ENCODE data around the gene FOXA3. TPM values are rescaled to one million over a fixed set of nuclear protein-coding genes. Genes with fewer than 3 reads are reported as not detected.

The FOXA3 gene
- total and polyA plus RNA-seq, 2 of the 4 experiments (the other 2 are of a cell fraction), result not detected

- no peak overlapping the region for H3K14ac ChIP-seq (replicated peaks; ENCODE audit: low read depth, low read length)
- peaks cover 88% of the 10 kb centered on the region for H3K36me3 ChIP-seq (ENCODE audit: control insufficient read depth, insufficient read depth, low read length)
- TF ChIP-seq BHLHE40 (IDR thresholded peaks at IDR 0.05; ENCODE audit: low read depth, low read length), result no peak
- TF ChIP-seq NFE2L2 (IDR thresholded peaks at IDR 0.05; ENCODE audit: low read depth, low read length), result no peak
- TF ChIP-seq MAZ (IDR thresholded peaks at IDR 0.05; ENCODE audit: borderline replicate concordance, low read depth, low read length), result no peak
- no peak for TF ChIP-seq RFX5 (IDR thresholded peaks at IDR 0.05; ENCODE audit: low read depth, low read length)
- no peak for TF ChIP-seq MAFK (IDR thresholded peaks at IDR 0.05; ENCODE audit: low read depth, low read length)
- no peak for TF ChIP-seq MXI1 (IDR thresholded peaks at IDR 0.05; ENCODE audit: borderline replicate concordance, low read depth, low read length)
- TF ChIP-seq CHD1 (IDR thresholded peaks at IDR 0.05; ENCODE audit: low read depth, low read length), result no peak
- TF ChIP-seq CEBPB (IDR thresholded peaks at IDR 0.05; ENCODE audit: low read depth, low read length), result no peak
- no peak for TF ChIP-seq RCOR1 (IDR thresholded peaks at IDR 0.05; ENCODE audit: insufficient replicate concordance, low read length)
- no peak for TF ChIP-seq FOS (IDR thresholded peaks at IDR 0.05; ENCODE audit: low read depth, low read length)
- no peak for TF ChIP-seq SMC3 (IDR thresholded peaks at IDR 0.05; ENCODE audit: low read depth, low read length)
- TF ChIP-seq RAD21 (IDR thresholded peaks at IDR 0.05; ENCODE audit: low read length), result no peak
- no peak for TF ChIP-seq ELK1 (IDR thresholded peaks at IDR 0.05; ENCODE audit: borderline replicate concordance, low read depth, low read length)
- no peak for TF ChIP-seq USF2 (IDR thresholded peaks at IDR 0.05; ENCODE audit: low read depth, low read length)
- no peak for TF ChIP-seq POLR2A (IDR thresholded peaks at IDR 0.05; ENCODE audit: low read depth, low read length)
- no peak for TF ChIP-seq CTCF (conservative IDR thresholded peaks at IDR 0.05; ENCODE audit: low read depth, low read length)
- H2BK120ac ChIP-seq (ENCODE audit: low read depth, low read length), result no peak overlapping the region
- H3K27ac ChIP-seq (ENCODE audit: insufficient read depth, low read length), result no peak overlapping the region
- H2AFZ ChIP-seq (replicated peaks; ENCODE audit: low read length, poor library complexity), result no peak overlapping the region
- H3K79me1 ChIP-seq (ENCODE audit: low read depth in 1 of 2, low read length in 2 of 2), result no peaks in the 10 kb centered on the region; a peak in 1 of 4 replicates
- no peaks in the 10 kb centered on the region for H3K4me1 ChIP-seq (ENCODE audit: control insufficient read depth, insufficient read depth, low read length)
- no TSS peak for BruUV-seq (replicated peaks)
- no peak overlapping the region for H3K4ac ChIP-seq (ENCODE audit: low read depth, low read length)
- no peak overlapping the region for H3K4me3 ChIP-seq (ENCODE audit: insufficient read depth, low read depth, low read length)
- H4K5ac ChIP-seq (ENCODE audit: low read depth, low read length), result no peak overlapping the region
- H4K91ac ChIP-seq (ENCODE audit: insufficient read depth, low read depth, low read length), result no peak overlapping the region
- WGBS, 2 experiments (ENCODE audit: extremely low coverage in 2 of 2, insufficient read length in 1 of 2), result 92% methylated on average over 17 of the region's 26 CpGs; no CpG with 5 or more reads in 1 of the 2 experiments
- no peak overlapping the region for H3K56ac ChIP-seq (ENCODE audit: extremely low read depth, insufficient read depth, low read length)
- no peak overlapping the region for H2AK5ac ChIP-seq (ENCODE audit: low read depth, low read length)
- ChIA-PET CTCF (no interaction called here), POLR2A (ENCODE audit: unreplicated experiment) (no interaction called here)
- no peak overlapping the region for H4K8ac ChIP-seq (ENCODE audit: low read depth in 2 of 2, low read length in 2 of 2)
- ATAC-seq (ENCODE audit: low read depth), result no peak
- no peak overlapping the region for H3K9ac ChIP-seq (ENCODE audit: low read depth, low read length)
- H3K4me2 ChIP-seq (ENCODE audit: low read depth, low read length), result no peak overlapping the region
- no peak overlapping the region for H2BK15ac ChIP-seq (ENCODE audit: low read depth, low read length)
- in situ Hi-C loops (cut with MboI; ENCODE audit: low sequenced_read_pairs), result no loop called here
- no peaks in the 10 kb centered on the region for H3K9me1 ChIP-seq (ENCODE audit: insufficient read depth, low read length)
- H4K20me1 ChIP-seq (ENCODE audit: insufficient read depth, low read length), result peaks cover 7% of the 10 kb centered on the region; the same call in 1 of the 2 replicates
- no peak overlapping the region for H2BK5ac ChIP-seq (ENCODE audit: low read depth, low read length, poor library complexity, severe bottlenecking)
- DNase-seq, result no peak
- H2BK20ac ChIP-seq (ENCODE audit: low read depth, low read length), result no peak overlapping the region
- no peaks in the 10 kb centered on the region for H3K9me3 ChIP-seq (ENCODE audit: control insufficient read depth, insufficient read depth, low read length)
- intact Hi-C loops (cut with micrococcal nuclease), result no loop called here
- dilution Hi-C loops (cut with HindIII; ENCODE audit: low sequenced_read_pairs, unreplicated experiment), result no loop called here
- no peak overlapping the region for H2AK9ac ChIP-seq (replicated peaks; ENCODE audit: low read depth, low read length, poor library complexity)
- H3K23ac ChIP-seq (ENCODE audit: low read depth, low read length), result no peak overlapping the region
- no peaks in the 10 kb centered on the region for H3K27me3 ChIP-seq (ENCODE audit: control insufficient read depth, insufficient read depth, low read length)
- no peak overlapping the region for H3K18ac ChIP-seq (ENCODE audit: low read depth, low read length)
Measured at GRCh38 chr19:45824531-45825262, 39.4 kb upstream of the FOXA3 start.

All from IMR-90 (cell line).